SK-N-MC (cell line): Measurements from ENCODE around the gene ANKLE1.

Experiments used
- EZH2 ChIP-seq: fragments of 200-600 bp; sonication (generic); IDR thresholded peaks from one replicate; pipeline ENCODE4 v1.6.1; 2017; ENCODE audit warnings: antibody characterized with exemption
- POLR2AphosphoS5 ChIP-seq: IDR thresholded peaks from 2 replicates; pipeline ENCODE4 v1.6.1; 2012; ENCODE audit warnings: mild to moderate bottlenecking, low read depth, low read length, borderline replicate concordance

DNA sequence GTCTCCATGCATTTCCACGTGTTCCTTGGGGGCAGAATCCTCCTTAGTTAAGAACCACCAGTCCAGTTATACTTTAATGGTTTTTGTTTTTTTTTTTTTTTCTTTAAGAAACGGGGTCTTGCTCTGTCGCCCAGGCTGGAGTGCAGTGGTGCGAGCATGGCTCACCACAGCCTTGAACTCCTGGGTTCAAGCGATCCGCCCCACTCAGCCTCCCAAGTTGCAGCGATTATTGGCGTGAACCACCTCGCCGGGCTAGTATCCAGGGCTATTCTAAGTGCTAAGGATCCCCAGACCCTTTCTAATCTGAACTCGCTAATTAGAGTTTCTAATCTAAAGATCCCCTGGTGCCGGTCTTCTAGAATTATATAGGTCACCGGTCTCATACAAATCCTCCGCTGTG, 11.9 kb downstream of the ANKLE1 start:
- TF ChIP-seq EZH2, result no peak
- no peak for TF ChIP-seq POLR2AphosphoS5
